MCF 10A (cell line): ENCODE results near the gene HFM1. TPM values are rescaled to one million over a fixed set of nuclear protein-coding genes. Genes with fewer than 3 reads are reported as not detected.
"Not testable (repeated sequence)": the region's sequence is repeated elsewhere in the genome, so short reads cannot be mapped to it uniquely, and the experiment has no call there.

Experiments used
- BruUV-seq: library from RNA; stranded (reverse); fragments of 400-500 nt; replicated peaks from 2 replicates; lab custom pipeline; 2021; lab: Mats Ljungman, UMichigan
- CTCF ChIA-PET: fragments of 300-600 bp; sonication (Branson Sonifier 250); formaldehyde crosslinking; extraction: SDS; loops from one replicate; lab custom pipeline; 2021; ENCODE audit warnings: antibody characterized with exemption, inconsistent platforms; lab: Yijun Ruan, JAX
- POLR2A ChIA-PET: fragments of 300-600, 350-650 bp; sonication (Branson Sonifier 250); formaldehyde crosslinking; extraction: SDS; loops from one replicate; lab custom pipeline; 2020; ENCODE audit warnings: antibody characterized with exemption, inconsistent platforms; lab: Yijun Ruan, JAX
- DNase-seq: peaks from one replicate; pipeline ENCODE4 v3.0.0-alpha.2; 2018; ENCODE audit not compliant: unreplicated experiment
- H3K27ac Mint-ChIP-seq: one replicate; pipeline ENCODE4 v1.8.0; 2022; ENCODE audit warnings: mild to moderate bottlenecking, low read depth, mixed read lengths; ENCODE audit not compliant: unreplicated experiment
- H3K27me3 Mint-ChIP-seq: one replicate; pipeline ENCODE4 v1.8.0; 2022; ENCODE audit warnings: mixed read lengths; ENCODE audit not compliant: insufficient read depth, unreplicated experiment
- H3K36me3 Mint-ChIP-seq: one replicate; pipeline ENCODE4 v1.8.0; 2022; ENCODE audit warnings: mild to moderate bottlenecking, moderate library complexity, mixed read lengths; ENCODE audit not compliant: insufficient read depth, unreplicated experiment
- H3K4me1 Mint-ChIP-seq: one replicate; pipeline ENCODE4 v1.8.0; 2022; ENCODE audit warnings: mixed read lengths; ENCODE audit not compliant: insufficient read depth, unreplicated experiment
- H3K4me3 Mint-ChIP-seq: one replicate; pipeline ENCODE4 v1.8.0; 2022; ENCODE audit warnings: mild to moderate bottlenecking, moderate library complexity, mixed read lengths; ENCODE audit not compliant: unreplicated experiment
- H3K9me3 Mint-ChIP-seq: one replicate; pipeline ENCODE4 v1.8.0; 2022; ENCODE audit warnings: mixed read lengths; ENCODE audit not compliant: unreplicated experiment
- CTCF ChIP-seq: fragments of 200-600 bp; IDR thresholded peaks from one replicate; pipeline ENCODE4 v1.8.0; 2022; ENCODE audit warnings: antibody characterized with exemption, mild to moderate bottlenecking; ENCODE audit not compliant: unreplicated experiment
- intact Hi-C: fragments of 100-400 bp; cut with micrococcal nuclease; formaldehyde crosslinking; loops from 2 replicates; pipeline ENCODE4 v1.14.1; 2022
- total RNA-seq: library from RNA; stranded (reverse); gene quantifications from 2 replicates; pipeline ENCODE4 v1.2.3, GENCODE V29; 2022

The HFM1 gene
- total RNA-seq, 1 experiment from 2014 or later = not detected

DNA sequence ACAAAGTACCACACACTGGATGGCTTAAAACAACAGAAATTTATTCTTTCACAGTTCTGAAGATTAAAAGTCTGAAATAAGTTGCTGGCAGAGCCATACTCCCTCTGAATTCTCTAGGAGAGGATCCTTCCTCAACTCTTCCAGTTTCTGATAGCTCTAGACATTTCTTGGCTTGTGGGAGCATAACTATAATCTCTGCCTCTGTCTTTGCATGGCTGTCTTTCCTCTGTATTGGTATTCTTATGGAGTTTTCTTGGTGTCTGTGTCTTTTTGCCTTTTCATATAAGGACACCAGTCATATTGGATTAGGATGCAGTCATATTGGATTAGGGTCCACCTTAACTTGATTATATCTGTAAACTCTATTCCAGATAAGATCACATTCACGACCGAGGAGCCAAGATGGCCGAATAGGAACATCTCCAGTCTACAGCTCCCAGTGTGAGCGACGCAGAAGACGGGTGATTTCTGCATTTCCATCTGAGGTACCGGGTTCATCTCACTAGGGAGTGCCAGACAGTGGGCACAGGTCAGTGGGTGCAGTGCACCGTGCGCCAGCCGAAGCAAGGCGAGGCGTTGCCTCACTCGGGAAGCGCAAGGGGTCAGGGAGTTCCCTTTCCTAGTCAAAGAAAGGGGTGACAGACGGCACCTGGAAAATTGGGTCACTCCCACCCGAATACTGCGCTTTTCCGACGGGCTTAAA lies 118.2 kb downstream of the HFM1 start:
- BruUV-seq, H3K9me3 Mint-ChIP-seq, H3K4me1 Mint-ChIP-seq, H3K36me3 Mint-ChIP-seq, H3K4me3 Mint-ChIP-seq, H3K27ac Mint-ChIP-seq, intact Hi-C loops, DNase-seq: not testable (repeated sequence)
- H3K27me3 Mint-ChIP-seq = peaks cover 30% of the 10 kb centered on the region
- CTCF ChIA-PET = interaction anchor here (0.6 kb wide), 1 partner anchor 994 kb away, joined by 3 read pairs; no protein-coding TSS in a partner anchor
- POLR2A ChIA-PET = interaction anchor here (0.6 kb wide), 1 partner anchor 266 kb away, joined by 4 read pairs; no protein-coding TSS in a partner anchor

DNA sequence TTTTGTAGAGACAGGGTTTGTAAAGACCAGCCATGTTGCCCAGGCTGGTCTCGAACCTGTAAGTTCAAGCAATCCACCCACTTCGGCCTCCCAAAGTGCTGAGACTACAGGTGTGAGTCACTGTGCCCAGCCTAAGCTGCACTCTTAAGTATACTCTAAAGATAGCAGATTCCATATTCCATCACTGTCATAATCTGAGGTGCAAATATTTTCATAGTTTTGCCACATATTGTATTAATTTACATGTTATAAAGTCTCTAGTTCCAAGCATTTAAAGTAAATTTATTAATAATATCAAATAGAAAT lies 121.3 kb downstream of the HFM1 start:
- peaks cover 31% of the 10 kb centered on the region for H3K27me3 Mint-ChIP-seq
- ChIA-PET POLR2A (no interaction called here), CTCF (interaction anchor here (0.6 to 6.2 kb wide), 31 partner anchors 10 to 1169 kb away, joined by 3 to 181 read pairs (median 4); partner anchors contain the start of gene HFM1)
- no peak for DNase-seq
- TF ChIP-seq CTCF = no peak
- H3K27ac Mint-ChIP-seq = no peak overlapping the region
- no peak overlapping the region for H3K4me3 Mint-ChIP-seq
- no peaks in the 10 kb centered on the region for H3K9me3 Mint-ChIP-seq
- BruUV-seq = no TSS peak
- H3K36me3 Mint-ChIP-seq = no peaks in the 10 kb centered on the region
- intact Hi-C loops = loop anchor here (5.0 kb wide), 3 partner anchors 644 to 1171 kb away; no protein-coding TSS in a partner anchor
- no peaks in the 10 kb centered on the region for H3K4me1 Mint-ChIP-seq

GRCh38 chr1:91282695-91283420 lies 121.8 kb downstream of the HFM1 start:
- H3K4me1 Mint-ChIP-seq = no peaks in the 10 kb centered on the region
- ChIA-PET POLR2A (no interaction called here), CTCF (interaction anchor here (0.6 to 6.2 kb wide), 39 partner anchors 10 to 1319 kb away, joined by 3 to 181 read pairs (median 4); partner anchors contain the start of genes CDC7 and HFM1)
- no peak overlapping the region for H3K27ac Mint-ChIP-seq
- no peak overlapping the region for H3K4me3 Mint-ChIP-seq
- peak; percentile 69 for TF ChIP-seq CTCF
- BruUV-seq = no TSS peak
- H3K27me3 Mint-ChIP-seq = peaks cover 31% of the 10 kb centered on the region
- intact Hi-C loops = loop anchor here (1.0 to 5.0 kb wide), 5 partner anchors 119 to 1171 kb away; no protein-coding TSS in a partner anchor
- peak; percentile 75 for DNase-seq
- no peaks in the 10 kb centered on the region for H3K36me3 Mint-ChIP-seq
- no peaks in the 10 kb centered on the region for H3K9me3 Mint-ChIP-seq

GRCh38 chr1:91281782-91282181 lies 122.9 kb downstream of the HFM1 start:
- no peak for TF ChIP-seq CTCF
- Mint-ChIP-seq H3K9me3 (no peaks in the 10 kb centered on the region), H3K27ac (no peak overlapping the region), H3K36me3 (no peaks in the 10 kb centered on the region), H3K4me1 (no peaks in the 10 kb centered on the region), H3K4me3 (no peak overlapping the region), H3K27me3 (peaks cover 31% of the 10 kb centered on the region)
- intact Hi-C loops = loop anchor here (1.0 to 5.0 kb wide), 5 partner anchors 121 to 1169 kb away; no protein-coding TSS in a partner anchor
- ChIA-PET CTCF (interaction anchor here (0.6 to 6.2 kb wide), 4 partner anchors 29 to 1318 kb away, joined by 3 to 181 read pairs (median 14); partner anchors contain the start of gene HFM1), POLR2A (no interaction called here)
- no TSS peak for BruUV-seq
- DNase-seq = no peak
